Head of caudate nucleus (tissue), 42 donors: ENCODE measurements around the gene NPY5R.

ENCODE experiments used
- DNase-seq, 42 donors: peaks; one replicate each; pipeline versions ENCODE4 v3.0.0 to v3.0.0-alpha.2; 2020 to 2021; ENCODE audit warnings: mixed read lengths in 7 of 42
- intact Hi-C: fragments of 100-400 bp; cut with DNase I; formaldehyde crosslinking; loops from one replicate; pipeline ENCODE4 v1.15.0; 2022

Gene NPY5R

GRCh38 chr4:163382178-163382869, 38.6 kb downstream of the NPY5R start:
- DNase-seq, result no peak
- intact Hi-C loops, result no loop called here

GRCh38 chr4:163384434-163384833, 40.7 kb downstream of the NPY5R start:
- no peak for DNase-seq
- intact Hi-C loops, result no loop called here

- no peak for DNase-seq
- intact Hi-C loops, result no loop called here
Observed at GRCh38 chr4:163384926-163385325, 41.2 kb downstream of the NPY5R start.

- no peak for DNase-seq
Observed at GRCh38 chr4:163385466-163385865, 41.8 kb downstream of the NPY5R start.

GRCh38 chr4:163391756-163392155, 48.1 kb downstream of the NPY5R start:
- DNase-seq, result no peak
- intact Hi-C loops, result no loop called here

More at GRCh38 chr4:163385466-163385865, 41.8 kb downstream of the NPY5R start:
- intact Hi-C loops, result no loop called here

GRCh38 chr4:163392328-163392727, 48.6 kb downstream of the NPY5R start:
- intact Hi-C loops, result no loop called here
- no peak for DNase-seq

GRCh38 chr4:163393471-163393870, 49.8 kb downstream of the NPY5R start:
- intact Hi-C loops, result no loop called here
- no peak for DNase-seq

- no peak for DNase-seq
- intact Hi-C loops, result no loop called here
Observed at GRCh38 chr4:163395055-163395454, 51.4 kb downstream of the NPY5R start.

- intact Hi-C loops, result no loop called here
- no peak for DNase-seq
Observed at GRCh38 chr4:163395758-163396157, 52.1 kb downstream of the NPY5R start.

- DNase-seq, result no peak
- intact Hi-C loops, result no loop called here
Observed at GRCh38 chr4:163398238-163398637, 54.5 kb downstream of the NPY5R start.

- intact Hi-C loops, result no loop called here
- DNase-seq, result no peak
Observed at GRCh38 chr4:163400911-163401310, 57.2 kb downstream of the NPY5R start.
